Placental pericyte (primary cell): ENCODE data around the gene PDGFRA. TPM values are rescaled to one million over a fixed set of nuclear protein-coding genes. Genes with fewer than 3 reads are reported as not detected.

Experiments
- total RNA-seq: library from RNA; depleted of rRNA; stranded (reverse); fragments of >200 nt; gene quantifications from 2 replicates; pipeline ENCODE4 v1.2.3, GENCODE V29; 2012

The PDGFRA gene
- 178 and 283 TPM in 2 replicates for total RNA-seq

GRCh38 chr4:54228961-54229501 is at the start of gene PDGFRA:
Gene PDGFRA (plus strand): TSS chr4:54229293. CDS start chr4:54258769, 29,476 bp downstream.

Other genes starting within 250 kb of the PDGFRA start
- gene CHIC2, start 164.7 kb upstream of the PDGFRA start, total RNA-seq: 70.0 and 89.0 TPM in 2 replicates
- not detected in 2 replicates for gene GSX2, start 129.1 kb upstream of the PDGFRA start, total RNA-seq